ENCODE results near the gene APLP1.

The APLP1 gene

DNA sequence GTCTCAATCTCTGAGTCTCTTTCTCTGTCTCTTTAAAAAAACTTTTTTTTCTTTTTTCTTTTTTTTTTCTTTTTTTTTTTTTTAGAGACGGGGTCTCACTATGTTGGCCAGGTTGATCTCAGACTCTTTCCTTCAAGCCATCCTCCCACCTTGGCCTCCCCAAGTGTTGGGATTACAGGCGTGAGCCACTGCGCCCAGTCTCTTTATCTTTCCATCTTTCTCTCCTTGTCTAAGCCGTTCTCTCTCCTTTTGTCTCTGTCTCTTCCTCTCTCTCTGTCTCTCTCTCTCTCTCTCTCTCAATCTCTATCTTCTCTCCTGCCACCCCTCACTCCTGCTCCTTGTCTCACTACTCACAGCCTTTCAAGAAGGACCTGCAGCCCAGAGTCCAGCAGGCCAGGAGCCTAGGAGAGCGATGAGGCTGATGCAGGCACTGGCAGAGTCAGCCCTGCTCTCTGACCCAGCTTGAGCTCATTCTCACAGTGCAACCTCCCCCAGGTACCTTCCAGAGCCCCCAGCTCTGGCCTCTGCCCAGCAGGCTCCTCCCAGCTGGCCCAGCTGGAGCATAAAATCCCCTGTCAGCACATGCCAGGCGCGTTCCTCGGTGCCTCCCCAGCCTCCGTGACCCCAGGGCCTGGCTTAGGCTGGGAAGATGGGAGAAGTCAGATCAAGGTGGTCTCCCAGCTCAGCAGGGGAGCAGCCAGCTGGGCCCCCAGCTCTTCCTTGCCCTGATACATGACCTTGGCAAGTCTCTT, 16.2 kb upstream of the APLP1 start, which contains the start of gene NPHS1:
TSS of gene NPHS1 (minus strand) at position 476 of the 752 bp plus-strand sequence. CDS start 667 bp downstream, outside the sequence.
- no peak for DNase-seq (ENCODE audit: low read depth)

DNA sequence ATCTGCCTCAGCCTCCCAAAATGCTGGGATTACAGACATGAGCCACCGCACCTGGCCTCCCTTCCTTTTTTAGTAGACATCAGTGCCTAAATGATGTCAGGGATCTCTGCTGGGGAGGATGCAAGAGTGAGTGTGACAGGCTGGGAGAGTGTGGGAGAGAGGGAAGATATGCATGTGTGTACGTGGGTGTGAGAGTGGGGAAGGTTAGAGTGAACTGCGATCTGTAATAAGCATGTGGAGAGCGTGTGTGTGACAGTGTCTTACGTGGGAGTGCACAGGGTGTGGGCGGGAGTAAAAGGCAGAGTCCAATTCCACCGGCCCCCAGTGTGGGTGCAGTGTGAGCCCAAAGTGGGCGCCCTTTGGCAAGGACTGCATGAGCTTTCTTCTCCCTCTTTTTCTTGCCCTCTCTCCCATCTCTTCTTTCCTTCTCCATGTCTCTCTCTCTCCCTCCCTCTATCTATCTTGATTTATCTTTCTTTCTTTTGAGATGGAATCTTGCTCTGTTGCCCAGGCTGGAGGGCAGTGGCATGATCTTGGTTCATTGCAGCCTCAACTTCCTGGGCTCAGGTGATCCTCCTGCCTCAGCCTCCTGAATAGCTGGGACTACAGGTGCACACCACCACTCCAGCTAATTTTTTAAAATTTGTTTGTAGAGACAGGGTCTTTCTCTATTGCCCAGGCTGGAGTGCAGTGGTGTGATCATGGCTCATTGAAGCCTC, 15.2 kb upstream of the APLP1 start:
- DNase-seq (ENCODE audit: low read depth) = no peak

- DNase-seq (ENCODE audit: low read depth) = no peak
Measured at GRCh38 chr19:35856546-35857149, 11.7 kb upstream of the APLP1 start, which contains the start of gene KIRREL2. Gene KIRREL2, plus strand, starts transcription at chr19:35856911. Its CDS starts 209 bp downstream, at chr19:35857120.

- DNase-seq (ENCODE audit: low read depth) = no peak
Measured at GRCh38 chr19:35858311-35858710, 10.1 kb upstream of the APLP1 start.

GRCh38 chr19:35859414-35859813, 9.0 kb upstream of the APLP1 start:
- no peak for DNase-seq (ENCODE audit: low read depth)

GRCh38 chr19:35860436-35860817, 7.9 kb upstream of the APLP1 start:
- DNase-seq (ENCODE audit: low read depth) = no peak

- DNase-seq (ENCODE audit: low read depth) = no peak
Measured at GRCh38 chr19:35860818-35861639, 7.3 kb upstream of the APLP1 start.

DNA sequence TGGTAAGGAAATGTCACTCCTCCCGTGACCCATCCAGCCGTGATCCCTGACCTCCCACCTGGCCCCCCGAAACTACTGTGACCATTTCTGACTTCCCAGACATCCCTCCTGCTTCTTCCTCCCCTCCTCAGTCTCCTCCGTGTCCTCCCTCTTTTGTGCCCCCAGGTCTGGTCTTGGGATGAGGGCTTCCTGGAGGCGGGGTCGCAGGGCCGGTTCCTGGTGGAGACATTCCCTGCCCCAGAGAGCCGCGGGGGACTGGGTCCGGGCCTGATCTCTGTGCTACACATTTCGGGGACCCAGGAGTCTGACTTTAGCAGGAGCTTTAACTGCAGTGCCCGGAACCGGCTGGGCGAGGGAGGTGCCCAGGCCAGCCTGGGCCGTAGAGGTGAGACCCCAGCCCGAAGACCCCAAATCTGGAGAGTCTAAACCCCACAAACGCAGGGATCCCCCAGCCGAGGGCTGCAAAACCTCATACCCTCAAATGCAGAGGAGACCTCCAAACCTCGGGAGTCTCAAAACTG, 6.7 kb upstream of the APLP1 start:
- no peak for DNase-seq (ENCODE audit: low read depth)

GRCh38 chr19:35862528-35862927, 5.8 kb upstream of the APLP1 start:
- no peak for DNase-seq (ENCODE audit: low read depth)

- no peak for DNase-seq (ENCODE audit: low read depth)
Measured at GRCh38 chr19:35863018-35863417, 5.4 kb upstream of the APLP1 start.

DNA sequence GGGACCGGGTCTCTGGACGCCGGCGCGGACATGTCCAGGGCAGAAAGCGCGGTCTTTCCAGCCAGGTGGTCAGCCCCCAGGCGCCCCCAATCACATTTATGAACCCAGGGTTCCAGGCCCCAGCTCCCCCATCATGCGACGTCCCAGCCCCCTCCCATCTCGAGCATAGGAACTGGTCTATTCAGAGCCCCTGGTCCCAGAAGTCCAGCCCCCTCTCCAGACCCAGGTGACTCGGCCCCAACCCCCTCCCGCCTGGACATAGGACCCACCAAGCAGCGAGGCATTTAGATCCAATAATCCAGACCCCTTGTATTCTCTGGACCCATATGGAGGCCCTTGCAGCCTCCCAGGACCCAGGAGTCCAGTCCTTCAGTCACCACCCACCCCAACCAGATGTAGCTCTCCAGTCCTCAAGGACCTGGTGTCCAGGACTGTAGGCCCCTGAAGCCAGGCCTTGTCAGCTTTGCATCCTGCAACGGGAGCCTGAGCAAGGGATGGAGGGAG, 501 bp downstream of the APLP1 start:
- no peak for DNase-seq (ENCODE audit: low read depth)

GRCh38 chr19:35869327-35870123, 1.2 kb downstream of the APLP1 start:
- peak; percentile 78 for DNase-seq (ENCODE audit: low read depth)

- DNase-seq (ENCODE audit: low read depth) = peak; percentile 21
Measured at GRCh38 chr19:35870124-35870736, 1.9 kb downstream of the APLP1 start.

DNA sequence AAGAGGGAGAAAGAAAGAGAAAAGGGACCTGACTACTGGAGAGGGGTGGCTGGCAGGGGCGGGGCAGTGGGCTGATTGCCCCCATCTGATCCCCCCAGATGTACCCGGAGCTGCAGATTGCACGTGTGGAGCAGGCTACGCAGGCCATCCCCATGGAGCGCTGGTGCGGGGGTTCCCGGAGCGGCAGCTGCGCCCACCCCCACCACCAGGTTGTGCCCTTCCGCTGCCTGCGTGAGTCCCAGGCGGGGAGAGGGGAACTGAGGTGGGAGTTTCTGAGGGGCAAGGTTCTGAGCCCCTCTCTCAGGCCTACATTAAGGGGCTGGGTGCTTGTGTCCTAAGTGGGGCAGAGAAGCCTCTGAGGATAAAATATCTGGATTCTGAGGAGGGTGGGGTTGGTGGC, 2.4 kb downstream of the APLP1 start:
- no peak for DNase-seq (ENCODE audit: low read depth)

GRCh38 chr19:35871611-35872010, 3.2 kb downstream of the APLP1 start:
- DNase-seq (ENCODE audit: low read depth) = no peak

DNA sequence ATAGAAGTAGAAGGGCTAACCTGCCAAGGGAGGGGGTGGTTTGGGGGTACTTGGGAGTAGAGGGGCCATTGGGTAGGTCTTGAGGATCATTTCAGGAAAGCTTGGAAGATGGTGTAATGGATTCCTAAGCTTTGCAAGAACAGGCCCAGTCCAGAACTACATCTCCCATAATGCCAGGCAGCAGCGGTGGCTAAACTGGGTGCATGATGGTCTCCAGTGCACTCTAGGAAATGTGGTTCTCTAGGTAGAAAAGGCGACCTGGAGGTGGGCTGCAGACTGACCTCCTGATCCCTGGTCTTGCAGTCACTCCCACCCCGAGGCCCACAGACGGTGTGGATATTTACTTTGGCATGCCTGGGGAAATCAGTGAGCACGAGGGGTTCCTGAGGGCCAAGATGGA, 3.8 kb downstream of the APLP1 start:
- no peak for DNase-seq (ENCODE audit: low read depth)

DNA sequence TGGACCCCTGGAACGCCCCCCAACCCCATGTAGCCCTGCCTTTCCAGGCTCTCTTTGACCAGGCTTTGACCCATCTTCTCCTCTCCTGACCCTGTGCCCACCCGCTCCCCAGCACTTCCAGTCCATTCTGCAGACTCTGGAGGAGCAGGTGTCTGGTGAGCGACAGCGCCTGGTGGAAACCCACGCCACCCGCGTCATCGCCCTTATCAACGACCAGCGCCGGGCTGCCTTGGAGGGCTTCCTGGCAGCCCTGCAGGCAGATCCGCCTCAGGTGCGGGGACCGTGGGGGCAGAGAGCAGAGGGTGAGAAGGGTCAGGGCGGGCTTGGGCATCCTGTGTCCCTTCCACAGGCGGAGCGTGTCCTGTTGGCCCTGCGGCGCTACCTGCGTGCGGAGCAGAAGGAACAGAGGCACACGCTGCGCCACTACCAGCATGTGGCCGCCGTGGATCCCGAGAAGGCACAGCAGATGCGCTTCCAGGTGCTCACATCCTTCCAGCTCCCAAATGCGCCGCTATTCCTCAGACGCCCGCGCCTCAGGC, 6.1 kb downstream of the APLP1 start:
- DNase-seq (ENCODE audit: low read depth) = no peak

DNA sequence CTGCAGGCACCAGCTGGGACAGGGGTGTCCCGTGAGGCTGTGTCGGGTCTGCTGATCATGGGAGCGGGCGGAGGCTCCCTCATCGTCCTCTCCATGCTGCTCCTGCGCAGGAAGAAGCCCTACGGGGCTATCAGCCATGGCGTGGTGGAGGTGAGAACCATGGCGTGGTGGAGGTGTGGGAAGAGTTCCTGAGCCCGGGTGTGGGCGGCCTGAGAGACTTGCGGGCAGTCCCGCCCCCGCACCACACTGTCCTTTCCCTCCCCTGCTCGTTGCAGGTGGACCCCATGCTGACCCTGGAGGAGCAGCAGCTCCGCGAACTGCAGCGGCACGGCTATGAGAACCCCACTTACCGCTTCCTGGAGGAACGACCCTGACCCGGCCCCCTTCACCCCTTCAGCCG, 10.7 kb downstream of the APLP1 start:
- DNase-seq (ENCODE audit: low read depth) = no peak

DNA sequence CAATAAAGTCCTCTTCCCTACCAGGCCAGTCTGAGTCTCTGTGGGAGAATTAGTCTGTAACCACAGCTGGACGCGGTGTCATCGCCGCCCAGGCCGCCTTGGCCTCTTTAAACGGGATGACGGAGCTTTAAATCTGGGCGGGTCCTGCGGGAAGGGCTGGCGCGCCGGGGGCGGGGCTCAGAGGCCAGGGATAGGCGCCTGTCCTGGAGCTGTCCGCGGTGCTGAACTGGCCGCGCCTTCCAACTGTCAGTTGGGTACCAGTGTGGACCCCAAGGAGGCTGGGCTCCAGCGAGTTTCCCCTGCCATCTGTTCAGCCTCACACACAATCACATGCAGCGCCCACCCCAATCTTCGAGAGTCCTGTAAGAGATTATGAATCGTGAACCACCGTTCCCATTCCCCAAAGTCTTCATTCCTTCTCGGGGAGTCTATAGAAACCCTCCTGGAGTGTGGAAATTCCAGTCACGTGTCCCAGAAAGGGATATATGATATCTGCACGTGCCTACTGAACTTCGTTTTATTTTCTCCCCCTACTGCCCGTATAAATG, 11.5 kb downstream of the APLP1 start:
- peak; percentile 83 for DNase-seq (ENCODE audit: low read depth)
